CD4-positive, alpha-beta T cell treated with Interferon alpha-2 for 1 hour (primary cell): ENCODE results near the gene SYT8.
"Not testable (repeated sequence)": the region's sequence is repeated elsewhere in the genome, so short reads cannot be mapped to it uniquely, and the experiment has no call there.

Experiments used
- DNase-seq, 2 donors: peaks; one replicate each; pipeline ENCODE4 v3.0.0-alpha.2; 2020 to 2022

The SYT8 gene, protein sequence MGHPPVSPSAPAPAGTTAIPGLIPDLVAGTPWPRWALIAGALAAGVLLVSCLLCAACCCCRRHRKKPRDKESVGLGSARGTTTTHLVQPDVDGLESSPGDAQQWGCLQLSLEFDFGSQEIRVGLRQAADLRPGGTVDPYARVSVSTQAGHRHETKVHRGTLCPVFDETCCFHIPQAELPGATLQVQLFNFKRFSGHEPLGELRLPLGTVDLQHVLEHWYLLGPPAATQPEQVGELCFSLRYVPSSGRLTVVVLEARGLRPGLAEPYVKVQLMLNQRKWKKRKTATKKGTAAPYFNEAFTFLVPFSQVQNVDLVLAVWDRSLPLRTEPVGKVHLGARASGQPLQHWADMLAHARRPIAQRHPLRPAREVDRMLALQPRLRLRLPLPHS

DNA sequence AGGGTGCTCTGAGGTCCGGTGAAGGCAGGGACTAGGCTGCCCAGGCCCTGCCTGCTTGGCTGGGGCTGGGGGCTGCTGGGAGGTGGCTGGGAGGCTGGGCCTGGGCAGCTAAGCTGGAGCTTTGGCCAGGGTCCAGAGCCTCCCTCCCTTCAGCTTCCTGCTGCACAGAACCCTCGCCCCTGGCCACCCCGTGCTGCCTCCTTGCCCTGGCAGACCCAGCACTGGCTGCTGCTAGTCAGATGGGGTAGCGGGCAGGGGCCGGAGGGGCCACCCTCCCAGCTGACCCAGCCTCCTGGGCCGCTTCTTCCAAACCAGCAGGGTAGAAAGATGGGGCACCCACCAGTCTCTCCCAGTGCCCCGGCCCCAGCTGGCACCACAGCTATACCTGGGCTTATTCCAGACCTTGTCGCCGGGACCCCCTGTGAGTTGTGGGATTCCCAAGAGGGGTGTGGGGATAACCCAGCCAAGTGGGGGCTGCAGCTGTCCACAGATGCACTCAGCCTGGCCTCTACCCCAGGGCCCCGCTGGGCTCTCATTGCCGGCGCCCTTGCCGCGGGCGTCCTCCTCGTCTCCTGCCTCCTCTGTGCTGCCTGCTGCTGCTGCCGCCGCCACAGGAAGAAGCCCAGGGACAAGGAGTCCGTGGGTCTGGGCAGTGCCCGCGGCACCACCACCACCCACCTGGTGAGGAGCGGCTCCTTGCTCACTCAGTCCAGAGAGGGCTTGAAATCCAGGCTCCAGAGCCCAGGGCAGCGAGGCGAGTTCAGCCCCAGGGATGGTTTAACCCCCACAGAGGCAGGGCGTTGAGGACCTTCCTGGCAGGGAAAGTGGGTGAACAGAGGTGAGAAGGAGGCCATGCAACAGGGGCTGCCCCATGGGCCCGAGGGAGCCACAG lies at the start of gene SYT8:
Gene SYT8 (plus strand): TSS at position 212 of the 892 bp plus-strand sequence. CDS start 116 bp downstream, at position 328.
- no peak for DNase-seq

- peak in 1 of 2 donors; percentile 70 for DNase-seq
Measured at GRCh38 chr11:1785749-1786413, 48.9 kb upstream of the SYT8 start.

DNA sequence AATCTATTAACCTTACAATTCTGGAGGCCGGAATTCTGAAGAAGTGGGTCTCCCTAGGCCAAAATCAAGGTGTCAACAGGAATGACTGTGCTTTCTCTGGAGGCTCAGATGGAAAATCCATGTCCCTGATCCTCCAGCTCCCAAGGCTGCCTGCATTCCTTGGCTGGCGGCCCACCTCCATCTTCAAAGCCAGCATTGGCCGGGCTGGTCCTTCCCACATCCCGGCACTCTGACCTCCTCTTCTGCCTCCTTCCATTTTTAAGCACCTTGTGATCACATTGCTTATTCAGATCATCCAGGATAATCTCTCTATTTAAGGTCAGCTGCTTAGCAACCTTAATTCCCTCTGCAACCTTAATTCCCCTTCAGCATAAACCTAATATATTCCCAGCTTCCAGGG lies 48.3 kb upstream of the SYT8 start:
- no peak for DNase-seq

- DNase-seq, result no peak
Measured at GRCh38 chr11:1791912-1792311, 42.9 kb upstream of the SYT8 start.

GRCh38 chr11:1792461-1792860 lies 42.3 kb upstream of the SYT8 start:
- DNase-seq, result peak in 1 of 2 donors; percentile 24

GRCh38 chr11:1793081-1793480 lies 41.7 kb upstream of the SYT8 start:
- DNase-seq, result no peak

DNA sequence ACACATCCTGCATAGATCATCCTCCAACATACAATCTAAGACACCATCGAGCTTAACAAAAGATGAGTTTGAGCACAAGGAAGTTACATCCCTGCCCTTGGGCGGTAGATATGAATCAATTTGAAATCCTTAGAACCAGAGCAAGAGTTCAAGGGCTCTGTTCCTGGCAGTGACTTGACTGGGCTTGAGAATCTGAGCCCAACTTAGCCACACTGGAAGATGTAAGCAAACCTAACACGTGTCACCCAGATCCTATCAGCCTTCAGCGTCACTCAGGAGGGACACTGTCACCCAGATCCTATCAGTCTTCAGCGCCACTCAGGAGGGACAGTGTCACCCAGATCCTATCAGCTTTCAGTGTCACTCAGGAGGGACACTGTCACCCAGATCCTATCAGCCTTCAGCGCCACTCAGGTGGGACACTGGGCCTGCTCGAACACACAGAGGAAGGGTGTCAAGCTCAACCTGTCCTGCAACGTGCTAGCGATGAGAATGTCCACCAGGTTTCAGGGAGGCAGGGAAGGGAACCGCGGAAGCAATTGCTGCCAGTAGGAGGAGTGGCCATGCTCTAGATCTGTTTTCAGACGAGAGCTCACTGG lies 38.3 kb upstream of the SYT8 start:
- DNase-seq, result no peak

DNA sequence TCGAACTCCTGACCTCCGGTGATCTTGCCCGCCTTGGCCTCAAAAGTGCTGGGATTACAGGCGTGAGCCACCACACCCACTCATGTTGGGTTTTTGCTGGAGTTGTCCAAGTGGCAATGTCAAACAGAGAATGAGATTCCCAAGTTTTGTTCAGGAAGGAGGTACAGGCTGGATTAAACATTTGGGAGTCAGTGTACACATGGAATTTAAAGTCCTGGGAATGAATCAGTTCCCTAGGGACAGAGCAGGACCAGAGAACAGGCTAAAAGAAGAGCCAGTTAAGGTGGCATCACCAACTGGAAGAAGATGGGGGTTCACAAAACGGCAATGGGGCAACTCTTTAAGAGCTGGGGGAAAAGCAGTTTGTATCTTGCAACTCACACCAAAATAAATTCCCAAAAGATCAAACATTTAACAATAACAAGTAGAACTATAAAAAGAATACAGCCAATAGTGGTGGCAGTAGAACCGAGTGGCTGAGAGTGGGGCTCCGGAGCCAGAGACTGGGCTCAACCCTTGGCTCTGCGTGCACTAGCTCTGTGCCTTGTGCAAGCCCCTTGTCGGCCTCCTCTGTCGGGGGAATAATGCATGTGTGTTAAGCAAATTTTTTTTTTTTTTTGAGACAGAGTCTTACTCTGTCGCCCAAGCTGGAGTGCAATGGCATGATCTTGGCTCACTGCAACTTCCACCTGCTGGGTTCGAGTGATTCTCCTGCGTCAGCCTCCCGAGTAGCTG lies 37.2 kb upstream of the SYT8 start:
- DNase-seq, result no peak

DNA sequence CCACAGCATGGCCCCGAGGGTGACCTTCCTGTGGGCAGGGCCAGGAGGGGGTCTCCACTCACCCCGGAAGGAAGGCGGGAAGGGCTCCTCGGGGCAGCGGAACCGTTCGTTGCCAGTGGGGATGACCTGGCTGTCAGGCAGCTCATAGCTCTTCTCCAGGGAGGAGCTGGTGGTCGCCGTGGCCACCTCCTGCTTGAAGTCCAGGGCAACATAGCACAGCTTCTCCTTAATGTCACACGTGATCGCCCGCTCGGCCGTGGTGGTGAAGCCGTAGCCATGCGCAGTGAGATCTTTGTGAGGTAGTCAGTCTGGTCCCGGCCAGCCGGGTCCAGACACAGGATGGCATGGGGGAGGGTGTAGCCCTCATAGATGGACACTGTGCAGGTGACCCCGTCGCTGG lies 31.5 kb upstream of the SYT8 start:
- DNase-seq, result no peak

DNA sequence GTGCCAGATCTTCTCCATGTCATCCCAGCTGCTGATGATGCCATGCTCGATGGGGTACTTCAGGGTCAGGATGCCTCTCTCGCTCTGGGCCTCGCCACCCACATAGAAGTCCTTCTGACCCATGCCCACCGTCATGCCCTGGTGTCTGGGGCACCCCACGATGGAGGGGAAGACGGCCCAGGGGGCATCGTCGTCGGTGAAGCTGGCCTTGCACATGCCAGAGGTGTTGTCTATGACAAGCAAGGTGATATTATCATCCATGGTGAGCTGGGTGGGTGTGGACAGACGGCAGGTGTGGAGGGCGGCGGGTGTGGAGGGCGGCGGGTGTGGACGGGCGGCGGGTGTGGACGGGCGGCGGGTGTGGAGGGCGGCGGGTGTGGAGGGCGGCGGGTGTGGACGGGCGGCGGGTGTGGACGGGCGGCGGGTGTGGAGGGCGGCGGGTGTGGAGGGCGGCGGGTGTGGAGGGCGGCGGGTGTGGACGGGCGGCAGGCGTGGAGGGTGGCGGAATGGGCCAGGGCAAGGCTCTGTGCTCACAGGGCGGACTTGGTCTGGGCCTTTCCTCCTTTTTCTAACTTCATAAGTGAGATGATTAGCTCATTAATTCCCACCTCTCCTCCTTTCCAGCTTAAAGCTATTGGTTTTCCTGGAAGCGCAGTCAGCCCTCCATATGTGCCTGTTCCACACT lies 30.8 kb upstream of the SYT8 start:
- DNase-seq, result not testable (repeated sequence)

- no peak for DNase-seq
Measured at GRCh38 chr11:1805525-1805924, 29.3 kb upstream of the SYT8 start.

GRCh38 chr11:1807264-1807995 lies 27.4 kb upstream of the SYT8 start:
- DNase-seq, result no peak

- peak in 1 of 2 donors; percentile 27 for DNase-seq
Measured at GRCh38 chr11:1810761-1811160, 24.0 kb upstream of the SYT8 start.

DNA sequence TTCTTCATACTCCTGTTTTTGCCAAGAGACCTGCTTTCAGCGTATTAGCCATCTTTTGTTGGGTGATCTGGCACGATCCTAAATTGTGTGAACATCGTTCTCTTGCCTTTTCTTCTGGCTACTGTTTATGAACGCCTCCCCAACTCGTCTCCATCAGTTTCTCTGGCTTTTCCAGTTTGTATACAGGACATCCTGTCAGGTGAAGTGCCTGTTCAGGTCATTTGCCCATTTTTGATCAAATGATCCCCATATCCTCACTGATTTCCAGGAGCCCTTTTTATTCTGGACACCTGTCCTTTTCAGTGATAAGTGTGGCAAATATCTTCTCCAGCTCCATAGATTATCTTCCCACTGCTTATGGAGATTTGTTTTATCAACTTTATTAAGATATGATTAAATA lies 22.5 kb upstream of the SYT8 start:
- no peak for DNase-seq

- DNase-seq, result no peak
Measured at GRCh38 chr11:1812801-1813200, 22.0 kb upstream of the SYT8 start.

DNA sequence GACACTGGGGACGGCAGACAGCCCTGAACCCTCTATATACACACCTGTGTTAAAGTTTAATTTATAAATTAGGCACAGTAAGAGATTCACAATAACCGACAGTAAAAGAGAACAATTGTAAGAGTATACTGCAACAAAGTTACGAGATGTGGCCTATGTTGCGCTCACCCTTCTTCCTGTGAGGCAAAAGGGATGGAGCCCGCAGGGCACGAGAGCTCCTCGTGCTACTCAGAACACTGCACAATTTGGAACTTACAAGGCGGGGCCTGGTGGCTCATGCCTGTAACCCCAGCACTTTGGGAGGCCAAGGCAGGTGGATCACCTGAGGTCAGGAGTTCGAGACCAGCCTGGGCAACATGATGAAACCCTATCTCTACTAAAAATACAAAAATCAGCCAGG lies 21.4 kb upstream of the SYT8 start:
- not testable (repeated sequence) for DNase-seq

GRCh38 chr11:1814691-1815090 lies 20.1 kb upstream of the SYT8 start:
- no peak for DNase-seq

DNA sequence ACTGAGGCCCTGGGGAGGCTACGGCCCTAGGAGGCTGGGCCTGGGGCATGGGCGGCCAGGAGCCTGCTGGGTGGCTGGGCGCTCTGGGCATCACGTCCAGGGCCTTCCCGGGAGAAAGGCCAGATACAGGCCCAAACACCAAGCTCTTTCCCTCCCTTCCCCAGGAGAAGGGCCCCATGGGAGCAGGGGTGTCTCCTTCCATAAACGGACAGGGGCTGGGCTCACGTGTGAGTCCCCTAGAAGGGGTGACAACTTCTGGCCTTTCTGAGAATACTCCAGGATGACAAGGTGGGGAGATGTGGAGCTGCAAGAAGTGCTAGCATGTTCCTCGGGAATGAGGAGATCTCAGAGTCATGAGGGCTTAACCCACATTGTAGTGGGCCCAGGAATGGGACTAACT lies 19.5 kb upstream of the SYT8 start:
- no peak for DNase-seq

- DNase-seq, result no peak
Measured at GRCh38 chr11:1815751-1816150, 19.0 kb upstream of the SYT8 start.

DNA sequence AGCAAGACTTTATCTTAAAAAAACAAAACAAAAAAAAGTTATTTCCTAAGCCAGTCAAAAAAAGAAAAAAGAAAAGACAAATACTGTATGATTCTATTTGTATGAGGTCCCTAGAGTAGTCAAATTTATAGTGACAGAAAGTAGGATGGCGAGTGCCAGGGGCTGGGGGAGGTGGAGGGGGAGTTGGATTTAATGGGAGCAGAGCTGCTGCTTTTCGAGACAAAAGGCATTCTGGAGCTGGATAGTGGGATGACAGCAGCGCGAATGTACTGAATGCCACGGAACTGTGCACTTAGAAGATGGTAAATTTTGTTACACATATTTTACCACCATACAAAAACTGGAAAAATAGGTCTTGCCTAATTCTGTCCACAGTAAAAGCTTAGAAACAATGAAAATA lies 17.8 kb upstream of the SYT8 start:
- no peak for DNase-seq

DNA sequence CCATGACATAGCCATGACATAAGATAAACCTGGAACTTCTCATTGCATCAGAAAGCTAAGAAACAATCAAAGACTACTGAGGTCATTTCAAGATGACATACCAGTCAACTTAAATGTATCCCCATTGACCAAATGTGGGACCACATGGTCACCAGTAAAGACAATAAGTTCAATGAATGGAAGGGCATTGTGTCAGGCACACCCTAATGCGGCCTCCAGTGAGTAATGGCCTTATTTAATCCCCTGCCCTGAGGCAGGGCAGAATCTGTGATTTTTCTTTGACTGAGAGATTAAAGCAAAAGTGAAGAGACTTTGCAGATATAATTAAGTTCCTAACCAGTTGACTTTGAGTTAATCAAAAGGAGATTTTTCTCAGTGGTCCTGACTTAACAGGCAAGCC lies 17.3 kb upstream of the SYT8 start:
- no peak for DNase-seq
